Hematopoietic multipotent progenitor cell treated with erythropoietin and hydrocortisone succinate and interleukin-3 and kit ligand, for 8 days (in vitro differentiated cells): Measurements from ENCODE around the gene SGCD.
"Not testable (repeated sequence)": the region's sequence is repeated elsewhere in the genome, so short reads cannot be mapped to it uniquely, and the experiment has no call there.

Experiments used
- DNase-seq: peaks from one replicate; pipeline ENCODE4 v3.0.0-alpha.2; 2015

SGCD gene

GRCh38 chr5:156589104-156589945, 262.4 kb downstream of the SGCD start:
- no peak for DNase-seq

DNA sequence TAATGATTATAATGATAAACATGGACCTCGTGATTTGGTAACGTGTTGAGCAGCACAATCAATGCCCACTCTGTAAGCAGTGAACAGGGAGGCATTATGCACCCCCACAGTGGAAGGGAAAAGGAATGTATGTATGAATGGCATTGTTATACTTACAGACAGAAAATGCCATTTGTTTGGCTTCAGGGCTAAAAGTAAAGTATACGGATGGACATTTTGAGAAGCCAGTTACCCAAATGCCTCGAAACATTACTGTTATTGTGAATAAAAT, 262.9 kb downstream of the SGCD start:
- DNase-seq: no peak

DNA sequence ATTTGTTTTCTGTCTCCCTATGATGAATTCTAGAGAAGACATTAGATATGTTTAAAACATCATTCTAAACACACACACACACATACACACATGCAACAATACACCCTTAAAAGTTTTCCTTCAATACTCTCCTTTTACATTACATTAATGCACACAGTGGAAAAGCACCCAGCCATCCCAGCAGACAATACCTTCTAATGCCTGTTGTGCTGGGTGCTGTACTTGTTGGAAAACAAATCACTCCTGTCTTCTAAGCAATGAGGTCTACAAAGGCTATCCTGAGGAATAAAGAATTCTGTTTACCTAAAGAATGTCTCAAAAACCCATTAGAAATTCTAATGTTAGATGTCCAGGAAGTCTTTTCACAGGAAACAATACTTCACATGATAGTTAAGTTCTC, 264.0 kb downstream of the SGCD start:
- DNase-seq: no peak

- no peak for DNase-seq
Measured at GRCh38 chr5:156591631-156592030, 264.7 kb downstream of the SGCD start.

DNA sequence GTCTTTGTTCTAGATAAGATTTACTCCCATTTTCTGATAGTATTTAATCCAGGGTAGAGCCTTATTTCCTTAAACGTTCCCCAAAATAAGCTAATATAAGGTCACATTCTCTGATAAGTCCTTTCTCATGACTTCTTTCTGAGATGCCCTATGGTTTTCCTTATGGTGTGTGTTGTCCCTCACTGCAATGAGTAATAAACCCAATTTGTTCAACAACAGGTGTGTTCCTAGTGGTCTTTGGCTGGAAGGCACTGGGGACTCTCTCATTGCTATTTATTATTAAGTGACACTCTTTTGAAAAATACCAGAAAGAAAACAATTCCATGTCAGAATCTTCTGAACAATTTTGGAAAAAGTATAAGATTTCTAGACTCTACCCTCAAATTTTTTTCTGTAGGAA, 266.6 kb downstream of the SGCD start:
- no peak for DNase-seq

DNA sequence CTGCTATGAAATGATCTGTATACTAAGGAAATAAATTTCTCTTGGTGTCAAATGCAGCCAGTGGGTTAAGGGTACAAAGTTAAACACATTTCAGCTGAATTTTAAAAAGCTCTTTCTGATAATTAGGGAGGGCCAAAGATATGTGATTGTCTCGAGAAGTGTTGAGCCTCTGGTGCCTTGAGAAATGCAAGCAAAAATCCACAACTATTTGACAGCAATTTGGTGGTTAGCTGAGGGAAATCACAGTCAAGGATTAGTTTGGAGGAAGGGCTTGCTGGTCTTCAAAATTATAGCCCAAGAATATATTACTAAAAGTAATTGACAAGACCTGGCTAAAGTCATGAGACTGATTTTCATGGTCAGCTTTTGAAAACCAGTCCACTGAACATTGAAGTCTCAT, 267.4 kb downstream of the SGCD start:
- DNase-seq: no peak

- no peak for DNase-seq
Measured at GRCh38 chr5:156595132-156595787, 268.3 kb downstream of the SGCD start.

GRCh38 chr5:156597276-156597675, 270.3 kb downstream of the SGCD start:
- no peak for DNase-seq

GRCh38 chr5:156598964-156599363, 272.0 kb downstream of the SGCD start:
- no peak for DNase-seq

DNA sequence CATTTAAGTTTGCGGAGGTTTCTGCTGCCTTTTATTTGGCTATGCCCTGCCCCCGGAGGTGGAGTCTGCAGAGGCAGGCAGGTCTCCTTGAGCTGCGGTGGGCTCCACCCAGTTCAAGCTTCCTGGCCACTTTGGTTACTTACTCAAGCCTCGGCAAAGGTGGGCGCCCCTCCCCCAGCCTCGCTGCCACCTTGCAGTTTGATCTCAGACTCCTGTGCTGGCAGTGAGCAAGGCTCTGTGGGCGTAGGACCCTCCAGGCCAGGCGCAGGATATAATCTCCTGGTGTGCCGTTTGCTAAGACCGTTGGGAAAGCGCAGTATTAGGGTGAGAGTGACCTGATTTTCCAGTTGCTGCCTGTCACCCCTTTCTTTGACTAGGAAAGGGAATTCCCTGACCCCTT, 283.6 kb downstream of the SGCD start:
- DNase-seq: not testable (repeated sequence)

GRCh38 chr5:156615901-156616300, 288.9 kb downstream of the SGCD start:
- no peak for DNase-seq

GRCh38 chr5:156617426-156617825, 290.5 kb downstream of the SGCD start:
- no peak for DNase-seq

DNA sequence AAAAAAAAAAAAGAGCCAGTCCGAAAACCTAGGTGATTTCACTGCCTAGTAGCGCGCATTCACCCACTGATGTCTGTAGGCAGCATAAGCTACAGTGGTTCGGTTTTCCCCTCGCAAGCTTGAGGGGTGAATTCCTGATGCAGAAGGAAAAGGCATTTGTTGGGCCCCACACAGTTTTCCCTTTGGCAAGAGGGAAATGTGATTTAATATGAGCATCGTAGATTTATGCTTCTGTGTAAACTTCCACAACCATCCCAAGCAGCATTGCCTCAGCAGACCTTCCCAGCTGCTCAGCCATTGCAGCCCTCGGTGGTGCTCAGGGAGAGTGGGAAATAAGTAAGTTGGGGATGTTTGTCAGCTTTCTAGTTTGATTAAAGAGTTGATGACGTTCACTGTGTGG, 291.6 kb downstream of the SGCD start:
- no peak for DNase-seq

GRCh38 chr5:156621719-156622118, 294.8 kb downstream of the SGCD start:
- no peak for DNase-seq

DNA sequence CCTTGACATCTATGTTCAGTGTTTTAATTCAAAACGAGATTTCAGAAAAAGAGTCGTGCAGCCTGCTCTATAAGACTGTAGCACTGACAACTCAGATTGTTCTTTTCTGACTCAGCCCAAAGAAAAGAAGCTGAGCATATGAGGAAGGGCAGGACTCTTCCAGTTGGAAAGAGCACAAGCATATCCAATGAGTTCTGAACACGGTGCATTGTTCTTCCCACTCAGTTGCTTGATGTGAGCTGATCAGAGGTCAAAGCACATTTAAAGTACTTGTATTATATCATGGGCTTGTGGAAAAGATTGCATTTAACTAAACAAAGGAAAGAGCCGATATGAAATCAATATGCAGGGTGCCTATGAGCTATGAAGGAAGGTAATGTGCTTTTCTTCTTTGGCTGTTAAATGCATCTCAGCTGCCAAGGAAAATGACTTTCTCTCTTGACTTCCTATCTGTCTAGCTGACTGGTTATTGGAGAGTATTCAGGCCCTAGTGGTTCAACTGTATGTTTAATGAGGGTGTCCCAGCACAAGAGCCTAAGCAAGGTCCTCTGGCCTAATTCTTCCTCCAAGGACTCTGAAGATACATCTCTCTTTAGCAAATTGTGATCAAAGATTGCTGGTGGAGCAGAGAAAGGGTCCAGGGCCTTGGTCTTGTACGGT, 296.5 kb downstream of the SGCD start:
- DNase-seq: no peak

DNA sequence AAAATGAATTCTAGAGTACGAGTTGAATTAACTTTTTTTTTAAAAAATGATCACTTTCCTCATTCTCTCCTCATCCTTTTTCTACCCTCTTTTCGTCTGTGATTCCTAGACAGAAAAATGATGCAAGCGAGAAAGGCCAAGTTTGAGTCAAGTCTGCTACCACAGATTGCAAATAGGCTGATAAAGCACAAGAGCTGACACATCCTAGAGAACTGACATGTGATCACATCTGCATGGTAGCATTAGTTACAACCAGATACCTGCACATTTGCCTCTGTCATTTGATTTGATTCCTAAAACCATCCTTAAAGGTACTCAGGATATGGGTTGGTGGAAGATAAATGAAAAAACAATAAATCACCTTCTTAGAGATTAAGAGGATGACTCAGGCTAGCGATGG, 297.7 kb downstream of the SGCD start:
- no peak for DNase-seq

DNA sequence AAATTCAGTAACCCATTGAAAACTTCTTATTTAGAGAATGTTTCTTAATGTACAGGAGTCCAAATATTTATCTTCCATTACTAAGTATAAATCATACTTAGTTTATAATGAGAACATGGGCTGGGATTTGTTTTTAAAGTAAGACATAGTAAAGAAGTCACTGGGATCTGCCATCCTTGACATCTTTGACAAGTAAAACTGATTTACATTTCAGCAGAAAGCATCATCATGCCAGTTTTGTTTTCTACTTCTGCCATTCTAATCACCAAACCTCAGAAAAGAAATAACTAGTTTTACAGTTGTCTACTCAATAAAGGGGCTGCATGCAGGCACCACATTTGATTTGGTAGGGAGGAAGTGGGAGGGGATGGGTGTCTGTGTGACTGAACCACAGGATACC, 301.5 kb downstream of the SGCD start:
- no peak for DNase-seq

DNA sequence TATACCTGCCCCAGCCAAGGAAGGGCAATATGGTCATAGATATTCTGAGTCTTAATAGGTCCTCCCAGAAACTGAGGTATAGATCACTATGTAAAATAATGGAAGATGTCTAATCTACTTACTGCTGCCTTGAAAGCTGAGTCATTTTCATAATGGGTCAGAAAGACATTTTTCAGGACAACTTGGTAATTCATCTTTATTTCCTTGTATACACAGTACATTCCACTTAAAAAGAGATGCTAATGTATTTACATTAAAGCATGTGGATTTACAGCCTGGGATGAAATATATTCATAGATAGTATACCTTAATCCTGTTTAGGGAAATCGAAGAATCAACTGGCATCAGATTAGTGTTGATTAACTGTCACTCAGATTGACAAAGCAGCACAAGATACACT, 304.0 kb downstream of the SGCD start:
- no peak for DNase-seq

DNA sequence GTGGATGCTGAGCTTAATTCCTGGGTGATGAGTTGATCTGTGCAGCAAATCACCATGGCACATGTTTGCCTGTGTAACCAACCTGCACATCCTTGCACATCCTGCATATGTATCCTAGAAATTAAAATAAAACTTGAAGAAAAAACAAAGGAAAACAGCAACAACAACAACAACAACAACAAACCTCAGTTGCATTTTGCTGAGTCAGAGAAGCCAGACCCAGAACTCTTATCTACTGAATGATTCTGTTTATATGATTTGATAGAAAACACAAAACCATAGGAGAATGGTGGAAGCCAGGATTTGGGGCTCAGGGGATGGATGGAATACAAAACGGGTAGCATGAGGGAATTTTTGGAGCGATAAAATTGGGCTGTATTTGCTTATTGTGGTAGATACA, 307.3 kb downstream of the SGCD start:
- no peak for DNase-seq

- no peak for DNase-seq
Measured at GRCh38 chr5:156640691-156641241, 313.8 kb downstream of the SGCD start.

DNA sequence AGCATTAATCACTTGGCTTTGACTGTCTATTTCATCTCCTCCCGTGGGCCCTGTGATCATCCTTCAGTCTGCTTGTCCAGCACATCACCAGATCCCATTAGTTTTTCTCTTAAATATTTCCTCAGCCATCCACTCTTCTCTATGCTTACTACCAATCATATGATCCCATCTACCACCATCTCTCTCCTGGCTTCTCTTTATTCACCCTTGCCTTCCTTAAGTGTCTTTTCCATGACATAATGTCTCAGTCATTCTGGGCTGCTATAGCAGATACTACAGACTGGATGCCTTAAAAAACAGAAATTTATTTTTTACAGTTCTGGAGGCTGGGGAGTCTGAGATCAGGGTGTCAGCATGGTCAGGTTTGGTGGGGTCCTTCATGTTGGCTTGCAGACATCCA, 314.7 kb downstream of the SGCD start:
- no peak for DNase-seq

GRCh38 chr5:156647034-156647451, 320.1 kb downstream of the SGCD start:
- no peak for DNase-seq

GRCh38 chr5:156654444-156654843, 327.5 kb downstream of the SGCD start:
- no peak for DNase-seq

DNA sequence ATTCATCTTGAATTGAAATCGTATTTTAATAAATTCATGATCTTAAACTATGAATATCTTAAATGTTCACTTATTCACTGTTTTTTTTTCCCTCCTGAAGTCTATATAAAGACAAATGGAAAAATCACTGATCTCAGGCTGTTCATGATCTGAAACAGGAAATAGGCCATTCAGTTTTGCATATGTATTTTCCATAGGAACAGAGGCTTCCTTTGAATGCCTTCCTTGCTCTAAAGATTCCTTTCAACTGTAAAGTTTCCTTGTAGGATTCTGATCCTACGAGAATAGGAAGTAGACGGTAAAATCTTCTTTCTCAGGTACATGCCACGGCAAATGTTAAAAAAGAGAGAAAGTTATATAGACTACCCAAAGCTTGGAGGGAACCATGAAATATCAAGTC, 328.8 kb downstream of the SGCD start:
- DNase-seq: no peak
